Measurements from ENCODE around the gene ITPRIPL2.

Gene ITPRIPL2

GRCh38 chr16:19113577-19114358, at the start of gene ITPRIPL2:
Gene ITPRIPL2 (plus strand): TSS chr16:19113964. CDS start chr16:19114462, 498 bp downstream.
- H3K4me3 ChIP-seq (ENCODE audit: low read depth, low read length) = peak within 1 kb of the TSS; percentile 49
- TF ChIP-seq CTCF (IDR thresholded peaks at IDR 0.05; ENCODE audit: low read depth, low read length, missing control alignments) = no peak
- in situ Hi-C loops (cut with HindIII; ENCODE audit: low sequenced_read_pairs) = no loop called here
- DNase-seq (ENCODE audit: low read depth) = peak; percentile 28

DNA sequence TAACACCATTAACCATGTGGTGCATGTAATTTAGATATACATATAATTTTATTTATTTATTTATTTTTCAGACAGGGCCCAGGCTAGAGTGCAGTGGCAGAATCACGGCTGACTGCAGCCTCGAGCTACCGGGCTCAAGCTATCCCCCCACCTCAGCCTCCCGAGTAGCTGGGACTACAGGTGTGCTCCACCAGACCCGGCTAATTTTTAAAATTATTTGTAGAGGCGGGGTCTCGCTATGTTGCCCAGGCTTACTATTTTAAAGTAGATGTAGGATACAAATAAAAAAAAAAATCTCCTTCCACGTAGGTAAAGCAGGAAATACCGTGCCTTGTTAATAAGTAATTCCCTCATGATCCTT, 46.8 kb upstream of the ITPRIPL2 start:
- H3K4me3 ChIP-seq (ENCODE audit: low read depth, low read length) = peak overlapping the region; percentile 71
- in situ Hi-C loops (cut with HindIII; ENCODE audit: low sequenced_read_pairs) = no loop called here
- no peak for DNase-seq (ENCODE audit: low read depth)
- TF ChIP-seq CTCF (IDR thresholded peaks at IDR 0.05; ENCODE audit: low read depth, low read length, missing control alignments) = no peak

- H3K4me3 ChIP-seq (ENCODE audit: low read depth, low read length) = peak within 1 kb of the TSS; percentile 71
- TF ChIP-seq CTCF (IDR thresholded peaks at IDR 0.05; ENCODE audit: low read depth, low read length, missing control alignments) = no peak
- in situ Hi-C loops (cut with HindIII; ENCODE audit: low sequenced_read_pairs) = no loop called here
- DNase-seq (ENCODE audit: low read depth) = peak; percentile 100
Observed at GRCh38 chr16:19067349-19068236, 46.2 kb upstream of the ITPRIPL2 start, which contains the start of gene COQ7. Gene COQ7 (plus strand): TSS chr16:19067614. CDS start chr16:19067665, 51 bp downstream.

- no peak for TF ChIP-seq CTCF (IDR thresholded peaks at IDR 0.05; ENCODE audit: low read depth, low read length, missing control alignments)
- no peak for DNase-seq (ENCODE audit: low read depth)
- H3K4me3 ChIP-seq (ENCODE audit: low read depth, low read length) = peak overlapping the region; percentile 71
- in situ Hi-C loops (cut with HindIII; ENCODE audit: low sequenced_read_pairs) = no loop called here
Observed at GRCh38 chr16:19068237-19068815, 45.4 kb upstream of the ITPRIPL2 start.

GRCh38 chr16:19071811-19072777, 41.7 kb upstream of the ITPRIPL2 start:
- no peak for DNase-seq (ENCODE audit: low read depth)
- peak; percentile 81 for TF ChIP-seq CTCF (IDR thresholded peaks at IDR 0.05; ENCODE audit: low read depth, low read length, missing control alignments)
- no peak overlapping the region for H3K4me3 ChIP-seq (ENCODE audit: low read depth, low read length)
- in situ Hi-C loops (cut with HindIII; ENCODE audit: low sequenced_read_pairs) = no loop called here

All from astrocyte of the cerebellum (primary cell).